Measurements from ENCODE around the gene MRPL12. TPM values are rescaled to one million over a fixed set of nuclear protein-coding genes. Genes with fewer than 3 reads are reported as not detected.

MRPL12 gene
- total and polyA plus RNA-seq, 9 of the 15 experiments (the other 6 are each of a cell fraction or from before 2014, with no cell fraction given): 0.94 to 338 (median 100) TPM

DNA sequence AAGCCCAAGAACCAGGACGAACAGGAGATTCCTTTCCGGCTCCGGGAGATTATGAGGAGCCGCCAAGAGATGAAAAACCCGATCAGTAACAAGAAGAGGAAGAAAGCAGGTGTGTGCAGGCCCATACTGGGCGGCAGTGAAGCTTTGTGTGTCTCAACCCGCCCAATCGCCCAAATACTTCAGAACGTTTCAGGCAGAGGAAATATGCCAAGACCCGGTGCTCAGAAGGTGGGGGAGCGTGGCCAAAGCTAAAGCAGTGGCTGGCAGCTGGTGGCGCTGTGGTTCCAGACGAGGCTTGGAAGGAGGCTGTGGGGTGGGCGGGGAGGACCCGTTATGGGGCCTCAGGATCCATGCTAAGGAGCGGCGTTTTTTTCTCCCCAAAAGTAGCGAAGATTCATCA is 35.4 kb upstream of the MRPL12 start (continued):
- TF ChIP-seq, protein P1, sequence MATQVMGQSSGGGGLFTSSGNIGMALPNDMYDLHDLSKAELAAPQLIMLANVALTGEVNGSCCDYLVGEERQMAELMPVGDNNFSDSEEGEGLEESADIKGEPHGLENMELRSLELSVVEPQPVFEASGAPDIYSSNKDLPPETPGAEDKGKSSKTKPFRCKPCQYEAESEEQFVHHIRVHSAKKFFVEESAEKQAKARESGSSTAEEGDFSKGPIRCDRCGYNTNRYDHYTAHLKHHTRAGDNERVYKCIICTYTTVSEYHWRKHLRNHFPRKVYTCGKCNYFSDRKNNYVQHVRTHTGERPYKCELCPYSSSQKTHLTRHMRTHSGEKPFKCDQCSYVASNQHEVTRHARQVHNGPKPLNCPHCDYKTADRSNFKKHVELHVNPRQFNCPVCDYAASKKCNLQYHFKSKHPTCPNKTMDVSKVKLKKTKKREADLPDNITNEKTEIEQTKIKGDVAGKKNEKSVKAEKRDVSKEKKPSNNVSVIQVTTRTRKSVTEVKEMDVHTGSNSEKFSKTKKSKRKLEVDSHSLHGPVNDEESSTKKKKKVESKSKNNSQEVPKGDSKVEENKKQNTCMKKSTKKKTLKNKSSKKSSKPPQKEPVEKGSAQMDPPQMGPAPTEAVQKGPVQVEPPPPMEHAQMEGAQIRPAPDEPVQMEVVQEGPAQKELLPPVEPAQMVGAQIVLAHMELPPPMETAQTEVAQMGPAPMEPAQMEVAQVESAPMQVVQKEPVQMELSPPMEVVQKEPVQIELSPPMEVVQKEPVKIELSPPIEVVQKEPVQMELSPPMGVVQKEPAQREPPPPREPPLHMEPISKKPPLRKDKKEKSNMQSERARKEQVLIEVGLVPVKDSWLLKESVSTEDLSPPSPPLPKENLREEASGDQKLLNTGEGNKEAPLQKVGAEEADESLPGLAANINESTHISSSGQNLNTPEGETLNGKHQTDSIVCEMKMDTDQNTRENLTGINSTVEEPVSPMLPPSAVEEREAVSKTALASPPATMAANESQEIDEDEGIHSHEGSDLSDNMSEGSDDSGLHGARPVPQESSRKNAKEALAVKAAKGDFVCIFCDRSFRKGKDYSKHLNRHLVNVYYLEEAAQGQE (IDR thresholded peaks at IDR 0.05; ENCODE audit: borderline replicate concordance): peak; percentile 12; the same call in 1 of the 2 replicates
- TF ChIP-seq, protein P1 (CRISPR knock-in tag; IDR thresholded peaks at IDR 0.05; ENCODE audit: low read depth): no peak
- TF ChIP-seq POLR2G (IDR thresholded peaks at IDR 0.05; ENCODE audit: low read depth, low read length) (peak; percentile 34; the same call in 1 of the 2 replicates), PHF21A (IDR thresholded peaks at IDR 0.05; ENCODE audit: borderline replicate concordance, low read depth) (no peak), HMGN3 (IDR thresholded peaks at IDR 0.05; ENCODE audit: borderline replicate concordance, extremely low read depth, insufficient read length, low read depth, low read length) (no peak), HDAC2 (IDR thresholded peaks at IDR 0.05) (no peak), ZNF696 (CRISPR knock-in tag; conservative IDR thresholded peaks at IDR 0.05) (no peak), TCF7 (IDR thresholded peaks at IDR 0.05; ENCODE audit: borderline replicate concordance) (no peak)
- TF ChIP-seq, protein P2, sequence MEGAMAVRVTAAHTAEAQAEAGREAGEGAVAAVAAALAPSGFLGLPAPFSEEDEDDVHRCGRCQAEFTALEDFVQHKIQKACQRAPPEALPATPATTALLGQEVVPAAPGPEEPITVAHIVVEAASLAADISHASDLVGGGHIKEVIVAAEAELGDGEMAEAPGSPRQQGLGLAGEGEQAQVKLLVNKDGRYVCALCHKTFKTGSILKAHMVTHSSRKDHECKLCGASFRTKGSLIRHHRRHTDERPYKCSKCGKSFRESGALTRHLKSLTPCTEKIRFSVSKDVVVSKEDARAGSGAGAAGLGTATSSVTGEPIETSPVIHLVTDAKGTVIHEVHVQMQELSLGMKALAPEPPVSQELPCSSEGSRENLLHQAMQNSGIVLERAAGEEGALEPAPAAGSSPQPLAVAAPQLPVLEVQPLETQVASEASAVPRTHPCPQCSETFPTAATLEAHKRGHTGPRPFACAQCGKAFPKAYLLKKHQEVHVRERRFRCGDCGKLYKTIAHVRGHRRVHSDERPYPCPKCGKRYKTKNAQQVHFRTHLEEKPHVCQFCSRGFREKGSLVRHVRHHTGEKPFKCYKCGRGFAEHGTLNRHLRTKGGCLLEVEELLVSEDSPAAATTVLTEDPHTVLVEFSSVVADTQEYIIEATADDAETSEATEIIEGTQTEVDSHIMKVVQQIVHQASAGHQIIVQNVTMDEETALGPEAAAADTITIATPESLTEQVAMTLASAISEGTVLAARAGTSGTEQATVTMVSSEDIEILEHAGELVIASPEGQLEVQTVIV (CRISPR knock-in tag; IDR thresholded peaks at IDR 0.05; ENCODE audit: borderline replicate concordance): no peak
- TF ChIP-seq, protein P3, sequence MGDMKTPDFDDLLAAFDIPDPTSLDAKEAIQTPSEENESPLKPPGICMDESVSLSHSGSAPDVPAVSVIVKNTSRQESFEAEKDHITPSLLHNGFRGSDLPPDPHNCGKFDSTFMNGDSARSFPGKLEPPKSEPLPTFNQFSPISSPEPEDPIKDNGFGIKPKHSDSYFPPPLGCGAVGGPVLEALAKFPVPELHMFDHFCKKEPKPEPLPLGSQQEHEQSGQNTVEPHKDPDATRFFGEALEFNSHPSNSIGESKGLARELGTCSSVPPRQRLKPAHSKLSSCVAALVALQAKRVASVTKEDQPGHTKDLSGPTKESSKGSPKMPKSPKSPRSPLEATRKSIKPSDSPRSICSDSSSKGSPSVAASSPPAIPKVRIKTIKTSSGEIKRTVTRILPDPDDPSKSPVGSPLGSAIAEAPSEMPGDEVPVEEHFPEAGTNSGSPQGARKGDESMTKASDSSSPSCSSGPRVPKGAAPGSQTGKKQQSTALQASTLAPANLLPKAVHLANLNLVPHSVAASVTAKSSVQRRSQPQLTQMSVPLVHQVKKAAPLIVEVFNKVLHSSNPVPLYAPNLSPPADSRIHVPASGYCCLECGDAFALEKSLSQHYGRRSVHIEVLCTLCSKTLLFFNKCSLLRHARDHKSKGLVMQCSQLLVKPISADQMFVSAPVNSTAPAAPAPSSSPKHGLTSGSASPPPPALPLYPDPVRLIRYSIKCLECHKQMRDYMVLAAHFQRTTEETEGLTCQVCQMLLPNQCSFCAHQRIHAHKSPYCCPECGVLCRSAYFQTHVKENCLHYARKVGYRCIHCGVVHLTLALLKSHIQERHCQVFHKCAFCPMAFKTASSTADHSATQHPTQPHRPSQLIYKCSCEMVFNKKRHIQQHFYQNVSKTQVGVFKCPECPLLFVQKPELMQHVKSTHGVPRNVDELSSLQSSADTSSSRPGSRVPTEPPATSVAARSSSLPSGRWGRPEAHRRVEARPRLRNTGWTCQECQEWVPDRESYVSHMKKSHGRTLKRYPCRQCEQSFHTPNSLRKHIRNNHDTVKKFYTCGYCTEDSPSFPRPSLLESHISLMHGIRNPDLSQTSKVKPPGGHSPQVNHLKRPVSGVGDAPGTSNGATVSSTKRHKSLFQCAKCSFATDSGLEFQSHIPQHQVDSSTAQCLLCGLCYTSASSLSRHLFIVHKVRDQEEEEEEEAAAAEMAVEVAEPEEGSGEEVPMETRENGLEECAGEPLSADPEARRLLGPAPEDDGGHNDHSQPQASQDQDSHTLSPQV (IDR thresholded peaks at IDR 0.05): 0 out of 2 replicates have a peak, but pooled peaks have one; percentile 54
- TF ChIP-seq, protein P4, sequence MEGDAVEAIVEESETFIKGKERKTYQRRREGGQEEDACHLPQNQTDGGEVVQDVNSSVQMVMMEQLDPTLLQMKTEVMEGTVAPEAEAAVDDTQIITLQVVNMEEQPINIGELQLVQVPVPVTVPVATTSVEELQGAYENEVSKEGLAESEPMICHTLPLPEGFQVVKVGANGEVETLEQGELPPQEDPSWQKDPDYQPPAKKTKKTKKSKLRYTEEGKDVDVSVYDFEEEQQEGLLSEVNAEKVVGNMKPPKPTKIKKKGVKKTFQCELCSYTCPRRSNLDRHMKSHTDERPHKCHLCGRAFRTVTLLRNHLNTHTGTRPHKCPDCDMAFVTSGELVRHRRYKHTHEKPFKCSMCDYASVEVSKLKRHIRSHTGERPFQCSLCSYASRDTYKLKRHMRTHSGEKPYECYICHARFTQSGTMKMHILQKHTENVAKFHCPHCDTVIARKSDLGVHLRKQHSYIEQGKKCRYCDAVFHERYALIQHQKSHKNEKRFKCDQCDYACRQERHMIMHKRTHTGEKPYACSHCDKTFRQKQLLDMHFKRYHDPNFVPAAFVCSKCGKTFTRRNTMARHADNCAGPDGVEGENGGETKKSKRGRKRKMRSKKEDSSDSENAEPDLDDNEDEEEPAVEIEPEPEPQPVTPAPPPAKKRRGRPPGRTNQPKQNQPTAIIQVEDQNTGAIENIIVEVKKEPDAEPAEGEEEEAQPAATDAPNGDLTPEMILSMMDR (IDR thresholded peaks at IDR 0.05 in 2 of 3, conservative IDR thresholded peaks at IDR 0.05 in 1 of 3; ENCODE audit: insufficient read depth in 2 of 3, low read depth in 1 of 3, low read length in 3 of 3): peak; percentile 65 to 77 (median 70)
